PFSK-1 (cell line): ENCODE data around the gene KSR1.

Experiments
- FOXP2 ChIP-seq: optimal IDR thresholded peaks from 2 replicates; pipeline ENCODE3; 2011; ENCODE audit warnings: borderline replicate concordance, control low read depth, inconsistent platforms; ENCODE audit not compliant: insufficient read depth; ENCODE audit errors: extremely low read length, extremely low read depth
- POLR2AphosphoS5 ChIP-seq: IDR thresholded peaks from 2 replicates; pipeline ENCODE4 v1.6.1; 2012; ENCODE audit warnings: low read depth, mild to moderate bottlenecking, control low read depth, low read length, moderate library complexity
- REST ChIP-seq, 2 experiments: IDR thresholded peaks; 2 replicates each; pipeline versions ENCODE4 v1.6.1 to v1.8.0; 2011 to 2012; ENCODE audit warnings: low read depth in 2 of 2, low read length in 2 of 2, control low read depth in 1 of 2, inconsistent platforms in 1 of 2, mild to moderate bottlenecking in 1 of 2, moderate library complexity in 1 of 2; ENCODE audit not compliant: insufficient read depth in 1 of 2
- SIN3A ChIP-seq: IDR thresholded peaks from 2 replicates; pipeline ENCODE4 v1.6.1; 2012; ENCODE audit warnings: mild to moderate bottlenecking, low read length, moderate library complexity, borderline replicate concordance; ENCODE audit not compliant: insufficient read depth
- TAF1 ChIP-seq: IDR thresholded peaks from 2 replicates; pipeline ENCODE4 v1.6.1; 2012; ENCODE audit warnings: low read length, control low read depth, borderline replicate concordance; ENCODE audit not compliant: insufficient read depth

GRCh38 chr17:27480699-27481098 is 24.5 kb downstream of the KSR1 start:
- TF ChIP-seq POLR2AphosphoS5, result no peak
- TF ChIP-seq REST (IDR thresholded peaks at IDR 0.05; ENCODE audit: insufficient read depth in 1 of 2, low read depth in 2 of 2, low read length in 2 of 2), result no peak
- no peak for TF ChIP-seq TAF1
- no peak for TF ChIP-seq SIN3A
- no peak for TF ChIP-seq FOXP2
